CD4-positive, alpha-beta T cell treated with Interleukin-15 for 4 hours (primary cell): ENCODE results near the gene PTER.

Source experiments
- DNase-seq: peaks from one replicate; pipeline ENCODE4 v3.0.0-alpha.2; 2020; ENCODE audit warnings: low spot score

Gene PTER, protein sequence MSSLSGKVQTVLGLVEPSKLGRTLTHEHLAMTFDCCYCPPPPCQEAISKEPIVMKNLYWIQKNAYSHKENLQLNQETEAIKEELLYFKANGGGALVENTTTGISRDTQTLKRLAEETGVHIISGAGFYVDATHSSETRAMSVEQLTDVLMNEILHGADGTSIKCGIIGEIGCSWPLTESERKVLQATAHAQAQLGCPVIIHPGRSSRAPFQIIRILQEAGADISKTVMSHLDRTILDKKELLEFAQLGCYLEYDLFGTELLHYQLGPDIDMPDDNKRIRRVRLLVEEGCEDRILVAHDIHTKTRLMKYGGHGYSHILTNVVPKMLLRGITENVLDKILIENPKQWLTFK

DNA sequence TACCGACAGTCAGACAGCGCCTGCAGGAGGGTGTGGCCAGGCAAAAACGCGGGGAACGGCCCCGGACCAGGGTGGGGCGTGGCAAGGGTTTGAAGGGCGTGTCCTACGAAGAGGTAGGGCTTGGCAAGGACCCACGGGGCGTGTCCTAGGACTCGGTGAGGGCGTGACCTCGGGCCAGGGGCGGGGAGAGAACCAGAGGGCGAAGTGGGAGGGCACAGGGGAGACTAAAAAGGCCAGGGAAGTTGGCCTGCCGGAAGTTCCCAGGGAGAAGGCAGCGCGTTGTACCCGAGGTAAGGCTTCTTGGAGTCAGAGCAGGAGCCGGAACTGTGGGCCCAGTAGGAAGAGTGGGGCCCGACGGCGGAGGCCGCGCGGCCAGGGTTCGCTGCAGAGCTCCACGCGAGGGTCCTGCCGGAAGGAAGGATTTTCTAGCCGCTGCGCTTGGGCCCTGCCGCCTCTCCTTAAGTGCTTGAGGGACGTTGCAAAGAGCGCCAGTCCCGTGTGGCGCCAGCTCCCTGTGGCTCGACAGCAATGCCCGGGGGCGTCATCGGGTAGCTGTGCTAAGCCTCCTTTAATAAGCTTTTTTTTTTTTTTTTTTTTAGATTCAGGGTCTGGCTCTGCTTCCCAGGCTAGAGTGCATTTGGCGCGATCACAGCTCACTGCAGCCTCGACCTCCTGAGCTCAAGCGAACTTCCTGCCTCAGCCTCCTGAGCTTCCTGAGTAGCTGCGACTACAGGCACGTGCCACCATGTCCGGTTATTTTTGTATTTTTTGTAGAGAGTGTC, at the start of gene PTER:
Gene PTER (plus strand): TSS at position 253 of the 782 bp plus-strand sequence. CDS start 47,375 bp downstream, outside the sequence.
- DNase-seq = peak; percentile 97

DNA sequence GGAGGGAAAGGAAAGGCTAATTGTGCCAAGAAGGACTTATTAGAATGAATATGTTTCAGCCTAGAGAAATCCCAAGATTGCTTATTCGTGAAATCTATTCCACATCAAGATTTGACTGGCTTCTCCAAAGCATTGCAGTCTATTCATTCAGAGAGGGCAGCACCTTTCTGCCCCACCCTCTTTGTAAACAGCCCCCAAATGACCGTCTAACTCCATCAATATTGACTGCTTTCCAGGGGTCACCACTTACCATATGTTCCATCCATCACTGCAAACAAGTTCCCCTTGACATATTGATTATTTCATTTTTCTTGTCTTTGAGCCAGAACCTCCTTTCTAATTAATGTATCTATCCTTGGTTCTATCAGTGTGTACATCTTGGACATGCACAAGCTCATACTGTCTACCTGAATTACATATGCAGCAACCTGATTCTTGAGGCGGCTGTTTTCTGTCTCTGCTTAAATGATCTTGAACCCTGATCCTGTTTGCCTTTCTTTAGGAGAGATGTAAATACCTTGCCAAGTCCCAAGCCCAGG, 44.2 kb upstream of the PTER start:
- no peak for DNase-seq

DNA sequence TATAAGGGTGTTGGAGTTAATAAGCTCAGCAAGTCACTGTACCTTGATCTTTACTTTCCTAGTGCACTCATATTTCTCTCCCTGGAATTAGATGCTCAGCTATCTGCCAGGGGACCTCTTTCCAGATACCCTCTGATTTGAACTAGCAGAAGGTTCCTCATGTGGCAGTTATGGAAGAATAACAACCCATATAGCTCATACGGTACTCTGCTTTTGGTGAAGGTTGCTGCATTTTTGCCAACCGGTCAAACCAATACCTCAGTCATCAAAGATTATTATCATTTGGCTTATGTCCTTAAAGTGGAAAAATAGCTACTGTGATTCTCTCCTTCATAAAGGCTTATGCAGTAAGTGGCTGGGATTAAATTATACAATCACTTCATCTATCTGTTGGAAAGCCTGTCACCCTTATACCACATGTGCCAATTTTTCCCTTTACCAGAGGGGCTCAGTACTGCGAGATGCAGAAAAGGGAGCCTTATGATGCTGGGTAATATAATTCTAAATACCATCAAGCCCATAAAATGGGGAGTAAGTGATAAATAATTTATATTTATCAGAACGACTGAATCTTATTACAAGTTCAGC, 43.4 kb upstream of the PTER start:
- DNase-seq = no peak

GRCh38 chr10:16401416-16401815, 35.4 kb upstream of the PTER start:
- DNase-seq = no peak

GRCh38 chr10:16408379-16408778, 28.4 kb upstream of the PTER start:
- DNase-seq = no peak

- no peak for DNase-seq
Observed at GRCh38 chr10:16417341-16417740, 19.5 kb upstream of the PTER start.

DNA sequence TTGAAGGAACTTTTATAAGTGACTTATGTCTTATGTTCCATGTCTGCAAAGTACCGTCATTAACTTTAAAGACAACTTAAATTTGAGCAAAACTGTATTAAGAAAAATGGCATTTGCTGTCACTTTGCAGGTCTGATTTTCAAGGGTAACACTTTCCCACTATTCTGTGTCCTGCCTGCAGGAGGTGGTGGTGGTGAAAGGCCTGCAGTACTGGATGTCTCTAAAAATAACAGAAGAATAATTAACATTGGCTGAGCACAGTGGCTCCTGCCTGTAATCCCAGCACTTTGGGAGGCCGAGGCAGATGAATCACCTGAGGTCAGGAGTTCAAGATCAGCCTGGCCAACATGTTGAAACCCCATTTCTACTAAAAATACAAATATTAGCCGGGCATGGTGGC, 13.2 kb upstream of the PTER start:
- no peak for DNase-seq

DNA sequence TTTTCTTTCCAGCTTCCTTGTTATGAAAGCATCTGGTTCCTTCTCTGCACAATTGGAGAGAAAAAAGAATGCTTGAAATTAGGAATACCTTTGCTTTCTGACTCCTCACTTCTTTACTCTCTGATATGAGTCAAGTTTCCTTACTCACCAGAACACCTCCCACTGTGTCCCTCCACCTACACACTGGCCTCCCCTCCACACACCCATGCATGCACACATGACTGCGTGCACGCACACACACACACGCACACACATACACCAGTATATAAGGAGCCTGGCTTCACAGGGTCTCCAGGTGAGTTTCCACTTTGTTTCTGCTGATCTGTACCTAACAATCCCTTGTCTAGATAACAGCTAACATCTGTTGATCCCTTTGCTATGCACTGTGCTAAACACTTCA, 11.4 kb upstream of the PTER start:
- no peak for DNase-seq

DNA sequence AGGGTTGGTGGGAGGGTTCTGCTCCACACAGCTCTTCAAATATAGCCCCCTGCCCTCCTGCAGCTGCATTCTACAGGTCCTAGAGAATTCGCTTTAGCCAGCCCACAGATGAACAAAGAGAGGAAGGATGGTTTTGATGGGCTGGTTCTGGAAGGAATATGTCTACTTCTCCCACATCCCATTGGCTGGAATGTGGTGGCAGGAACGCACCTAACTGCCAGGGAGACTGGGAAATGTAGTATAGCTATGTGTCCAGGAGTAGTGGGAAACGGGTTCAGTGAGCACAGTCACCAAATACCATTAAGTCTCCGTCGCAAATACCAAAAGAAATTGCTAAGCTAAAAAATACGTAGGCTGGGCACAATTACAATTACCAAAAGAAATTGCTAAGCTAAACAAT, 7.3 kb upstream of the PTER start:
- no peak for DNase-seq

DNA sequence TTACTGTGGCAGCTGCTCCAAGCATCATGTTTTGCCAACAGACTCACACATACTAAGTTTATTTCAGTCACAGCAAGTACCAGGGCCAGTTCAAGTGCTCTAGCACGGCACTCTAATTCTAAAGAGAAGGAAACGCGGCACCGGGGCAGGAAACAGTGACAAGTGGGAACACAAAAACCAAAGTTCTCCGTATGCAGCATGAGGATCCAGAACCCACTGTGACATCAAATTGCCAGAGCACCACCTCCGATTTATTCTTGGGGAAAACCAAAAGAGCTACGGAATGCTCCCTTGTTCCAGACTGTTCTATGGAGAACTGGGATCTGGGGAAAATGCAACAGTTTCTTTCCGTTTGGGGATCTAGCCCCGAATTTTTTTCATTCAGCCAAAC, 448 bp upstream of the PTER start:
- peak; percentile 2 for DNase-seq

DNA sequence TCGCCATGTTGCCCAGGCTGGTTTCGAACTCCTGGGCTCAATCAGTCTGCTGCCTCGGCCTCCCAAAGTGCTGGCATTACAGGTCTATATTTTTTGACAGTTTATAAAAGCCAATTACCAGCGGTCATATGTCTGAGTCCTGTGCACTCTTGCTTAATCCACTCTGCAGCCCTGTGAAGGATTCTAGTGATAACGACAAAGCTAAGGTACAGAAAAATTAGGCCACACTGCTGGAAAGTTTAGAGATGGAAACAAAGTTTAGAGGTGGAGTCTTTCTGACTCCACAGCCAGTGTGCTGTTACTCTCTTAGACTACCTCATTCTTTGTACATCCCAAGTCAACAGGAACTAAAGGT, 707 bp downstream of the PTER start:
- no peak for DNase-seq

- no peak for DNase-seq
Observed at GRCh38 chr10:16439295-16439694, 2.5 kb downstream of the PTER start.

GRCh38 chr10:16440396-16441133, 3.8 kb downstream of the PTER start:
- peak; percentile 18 for DNase-seq

GRCh38 chr10:16441173-16441840, 4.5 kb downstream of the PTER start:
- DNase-seq = peak; percentile 12

GRCh38 chr10:16442914-16443313, 6.1 kb downstream of the PTER start:
- DNase-seq = no peak

GRCh38 chr10:16445770-16446469, 9.1 kb downstream of the PTER start:
- no peak for DNase-seq

DNA sequence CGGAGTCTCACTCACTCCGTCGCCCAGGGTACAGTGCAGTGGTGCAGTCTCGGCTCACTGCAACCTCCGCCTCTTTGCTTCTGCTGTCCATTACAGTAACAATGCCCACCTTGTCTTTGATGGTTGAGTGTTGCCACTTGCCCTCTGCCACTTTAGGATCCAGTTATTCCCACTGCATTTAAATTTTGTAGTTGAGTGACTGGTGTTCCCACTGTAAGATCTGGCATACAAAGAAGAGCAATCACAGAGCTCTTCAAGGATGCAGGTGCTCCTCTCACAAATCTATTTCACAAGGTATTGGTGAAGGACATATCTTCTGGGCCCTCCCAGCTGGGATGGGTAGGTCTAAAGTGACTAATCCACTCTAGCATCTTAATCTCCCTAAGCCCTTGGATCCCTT, 12.6 kb downstream of the PTER start:
- DNase-seq = no peak

GRCh38 chr10:16458166-16458955, 21.6 kb downstream of the PTER start:
- no peak for DNase-seq

DNA sequence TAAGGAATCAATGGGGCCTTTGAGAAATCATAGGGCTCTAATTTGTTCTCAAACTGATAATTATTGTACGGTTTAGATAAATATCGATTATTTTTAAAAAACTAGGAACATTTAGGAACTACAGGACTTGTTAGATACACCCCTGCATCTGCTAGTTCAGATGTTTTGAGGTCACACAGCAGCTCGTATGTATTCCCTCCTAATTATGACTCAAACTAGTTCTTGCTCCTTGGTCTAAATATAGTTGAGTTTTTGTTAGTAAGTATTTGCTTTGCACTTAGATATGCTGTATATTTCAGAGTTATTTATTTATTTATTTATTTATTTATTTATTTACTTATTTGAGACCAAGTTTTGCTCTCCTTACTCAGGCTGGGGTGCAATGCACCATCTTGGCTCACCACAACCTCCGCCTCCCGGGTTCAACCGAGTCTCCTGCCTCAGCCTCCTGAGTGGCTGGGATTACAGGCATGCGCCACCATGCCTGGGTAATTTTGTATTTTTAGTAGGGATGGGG, 22.7 kb downstream of the PTER start:
- no peak for DNase-seq

DNA sequence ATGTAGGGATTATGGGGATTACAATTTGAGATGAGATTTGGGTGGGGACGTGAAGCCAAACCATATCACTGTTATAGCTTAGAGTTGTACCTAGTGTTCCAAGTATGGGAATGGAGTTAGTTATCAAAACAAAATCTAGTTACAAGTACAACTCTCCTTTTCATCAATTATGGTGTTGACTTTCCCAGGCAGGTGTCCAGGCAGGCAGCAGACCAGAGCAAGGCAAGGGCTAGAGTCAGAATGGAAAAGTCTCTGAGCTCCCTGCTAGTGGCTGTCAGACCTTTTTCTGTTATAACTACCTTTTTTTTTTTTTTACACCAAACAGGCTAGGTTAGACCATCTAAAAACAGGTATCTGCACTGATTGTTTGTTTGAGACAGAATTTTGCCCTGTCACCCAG, 29.2 kb downstream of the PTER start:
- DNase-seq = no peak
